GM19035 (cell line): Measurements from ENCODE around the gene GGT5.
"Not testable (repeated sequence)": the region's sequence is repeated elsewhere in the genome, so short reads cannot be mapped to it uniquely, and the experiment has no call there.

Source experiments
- ATAC-seq: cut with Tn5 transposase; IDR thresholded peaks from one replicate; pipeline ENCODE4 v1.9.1; 2021; ENCODE audit not compliant: unreplicated experiment

GGT5 gene

DNA sequence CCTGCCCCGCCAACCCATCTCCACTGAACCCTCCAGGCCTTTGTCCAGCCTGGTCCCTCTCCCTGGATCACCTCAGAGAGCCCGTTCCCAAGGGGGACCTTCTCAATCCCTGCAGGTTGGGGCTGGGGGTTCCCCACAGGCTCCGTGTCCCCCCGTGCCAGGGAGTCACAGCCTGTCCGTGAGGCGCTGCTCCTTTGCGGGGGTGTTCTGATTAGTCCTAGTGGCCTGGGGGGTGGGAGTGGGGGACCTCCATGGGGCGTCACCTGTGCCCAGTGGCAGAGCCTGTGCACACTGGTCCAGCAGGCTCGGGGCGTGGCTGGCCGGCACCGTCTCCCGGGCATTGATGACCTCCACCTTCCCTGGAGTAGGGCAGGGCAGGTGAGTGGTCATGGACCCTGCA is 11.6 kb downstream of the GGT5 start:
- no peak for ATAC-seq

DNA sequence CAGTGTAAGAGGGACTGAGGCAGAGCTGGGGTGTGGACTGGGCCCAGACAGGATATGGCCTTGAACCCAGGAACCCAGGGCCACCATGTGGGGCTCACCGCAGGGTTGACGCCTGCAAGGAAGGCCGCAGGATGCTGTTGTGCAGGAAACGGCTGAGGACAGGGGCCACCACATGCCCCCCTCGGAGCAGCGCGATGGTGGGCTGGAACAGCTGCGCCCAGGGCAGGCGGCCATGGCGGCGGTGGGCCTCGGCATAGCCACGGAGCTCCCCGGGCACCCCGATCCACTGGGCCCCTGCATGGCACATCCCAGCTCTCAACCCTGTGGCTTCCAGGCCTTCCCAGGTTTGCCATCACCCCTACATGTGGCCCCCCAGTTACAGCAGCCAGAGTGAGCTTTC is 12.2 kb downstream of the GGT5 start:
- ATAC-seq = no peak

GRCh38 chr22:24232124-24232523 is 12.8 kb downstream of the GGT5 start:
- ATAC-seq = no peak

DNA sequence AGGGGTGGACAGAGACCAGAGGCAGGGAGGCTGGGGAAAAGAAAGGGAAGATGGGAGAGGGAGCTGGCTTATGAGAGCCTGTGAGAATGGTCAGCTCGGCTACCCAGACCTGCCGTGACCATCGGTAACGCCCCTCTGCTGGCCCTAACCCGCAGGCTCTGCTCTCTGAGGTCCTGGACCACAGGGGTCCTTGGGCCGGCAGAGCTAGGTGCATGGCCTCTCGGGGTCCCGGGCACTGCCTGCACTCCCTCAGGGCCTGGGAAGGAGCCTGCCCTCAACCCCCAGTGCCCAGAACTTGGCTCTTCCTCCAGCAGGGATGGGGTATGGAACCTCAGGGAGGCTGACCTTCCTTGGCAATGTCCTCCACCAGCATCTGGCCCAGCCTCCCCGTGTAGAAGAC is 13.2 kb downstream of the GGT5 start:
- no peak for ATAC-seq

DNA sequence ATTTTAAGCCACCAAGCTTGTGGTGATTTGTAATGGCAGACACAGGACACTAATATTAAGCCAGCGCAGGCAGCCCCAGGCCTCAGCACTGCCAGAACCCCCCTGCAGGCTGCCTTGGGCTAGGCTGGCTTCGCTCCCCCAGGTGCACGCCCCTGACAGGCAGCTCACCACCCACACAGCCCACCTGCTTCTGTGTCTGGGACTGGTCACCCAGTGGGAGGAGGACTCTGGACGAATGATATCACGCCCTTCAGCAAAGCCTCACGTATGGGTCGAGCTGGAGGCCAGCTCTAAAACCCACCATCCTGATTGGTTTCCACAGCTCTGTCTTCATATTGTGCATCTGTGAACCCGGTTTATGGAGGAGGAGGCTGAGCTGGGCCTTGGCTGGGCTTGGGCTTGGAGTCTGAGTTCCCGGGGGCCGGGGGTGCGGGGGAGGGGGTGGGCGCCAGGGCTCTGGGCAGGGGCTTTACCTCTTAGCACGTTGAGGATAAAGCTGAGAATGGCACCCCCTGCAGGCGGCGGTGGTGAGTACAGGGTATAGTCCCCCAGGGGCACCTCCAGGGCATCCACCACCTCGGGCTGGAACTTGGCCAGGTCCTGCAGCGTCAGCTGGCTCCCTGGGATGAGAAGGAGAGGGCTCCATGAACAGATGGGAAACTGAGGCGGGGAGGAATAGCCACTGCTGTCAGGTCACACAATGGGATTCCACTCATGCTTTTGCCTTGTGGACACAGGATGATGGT is 13.8 kb downstream of the GGT5 start:
- ATAC-seq = no peak

DNA sequence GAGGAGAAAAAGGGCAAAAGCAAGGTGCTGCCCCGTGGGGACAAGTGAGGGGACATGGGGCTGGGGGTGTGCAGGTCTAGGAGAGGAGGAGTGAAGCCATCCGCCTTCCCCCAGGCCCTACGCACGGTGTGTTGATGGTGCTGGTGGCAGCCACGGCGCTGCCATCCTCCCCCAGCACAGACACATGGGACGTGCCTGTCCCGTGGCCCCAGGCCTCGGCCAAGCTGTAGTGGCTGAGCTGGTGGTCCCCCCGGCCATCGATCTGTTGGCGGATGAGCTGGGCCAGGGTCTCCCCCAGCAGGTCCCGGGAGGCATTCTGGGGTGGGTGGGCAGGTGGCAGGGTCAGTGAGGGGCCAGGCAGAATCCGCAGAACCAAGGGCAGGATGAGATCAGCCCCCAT is 18.9 kb downstream of the GGT5 start:
- no peak for ATAC-seq

- no peak for ATAC-seq
These were observed 19.8 kb downstream of the GGT5 start for GRCh38 chr22:24225044-24225601.

DNA sequence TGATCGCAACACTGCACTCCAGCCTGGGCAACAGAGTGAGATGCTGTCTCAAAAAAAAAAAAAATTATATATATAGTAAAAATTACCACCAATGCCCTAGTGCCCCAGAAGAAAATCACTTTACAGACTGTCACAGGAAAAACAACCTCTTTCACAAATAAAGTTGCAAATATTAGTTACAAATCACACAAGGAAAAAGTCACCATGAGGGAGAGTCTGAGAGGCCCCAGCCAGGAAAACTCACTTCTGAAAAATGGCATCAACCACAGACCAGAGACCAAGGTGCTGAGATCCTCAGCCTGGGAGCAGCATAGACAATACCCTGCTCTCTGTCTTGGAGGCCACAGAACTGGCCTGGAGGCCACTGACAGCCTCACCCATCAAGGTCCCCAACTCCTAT is 20.4 kb downstream of the GGT5 start:
- ATAC-seq = no peak

DNA sequence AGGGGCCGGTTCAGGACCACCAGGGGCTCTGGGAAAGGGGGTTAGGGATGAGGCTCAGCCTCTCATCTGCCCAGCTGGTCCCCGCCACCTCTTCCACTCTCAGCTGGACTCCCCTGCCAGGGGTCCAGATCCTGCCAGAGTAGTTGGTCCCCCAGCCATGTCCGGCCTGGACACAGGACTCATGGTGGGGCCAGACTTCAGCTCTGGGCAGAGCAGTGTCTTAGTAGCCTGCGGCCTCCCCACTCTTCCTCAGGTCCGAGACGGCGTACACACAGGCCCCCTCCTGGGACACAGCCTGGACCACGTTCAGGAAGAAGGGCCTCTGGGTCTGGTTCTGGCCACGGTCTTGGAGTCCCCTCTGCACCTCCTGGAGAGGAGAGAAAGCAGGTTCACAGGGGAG is 25.1 kb downstream of the GGT5 start:
- ATAC-seq = no peak

DNA sequence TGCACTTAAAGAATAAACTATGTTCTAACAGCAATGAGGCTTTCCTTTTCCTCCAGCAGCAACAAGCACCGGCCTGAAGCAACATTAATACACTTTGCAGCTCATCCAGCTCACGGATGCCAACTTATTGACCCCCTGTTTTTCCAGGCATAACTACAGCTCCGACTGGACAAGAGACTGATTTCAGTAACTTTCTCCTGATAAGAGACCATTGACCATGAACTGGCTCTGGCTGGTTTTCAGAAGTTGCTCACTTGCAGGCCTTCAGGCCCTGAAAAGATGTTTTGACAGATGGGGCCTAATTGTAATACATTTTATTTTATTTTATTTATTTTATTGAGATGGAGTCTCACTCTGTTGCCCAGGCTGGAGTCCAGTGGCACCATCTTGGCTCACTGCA is 27.5 kb downstream of the GGT5 start:
- no peak for ATAC-seq

DNA sequence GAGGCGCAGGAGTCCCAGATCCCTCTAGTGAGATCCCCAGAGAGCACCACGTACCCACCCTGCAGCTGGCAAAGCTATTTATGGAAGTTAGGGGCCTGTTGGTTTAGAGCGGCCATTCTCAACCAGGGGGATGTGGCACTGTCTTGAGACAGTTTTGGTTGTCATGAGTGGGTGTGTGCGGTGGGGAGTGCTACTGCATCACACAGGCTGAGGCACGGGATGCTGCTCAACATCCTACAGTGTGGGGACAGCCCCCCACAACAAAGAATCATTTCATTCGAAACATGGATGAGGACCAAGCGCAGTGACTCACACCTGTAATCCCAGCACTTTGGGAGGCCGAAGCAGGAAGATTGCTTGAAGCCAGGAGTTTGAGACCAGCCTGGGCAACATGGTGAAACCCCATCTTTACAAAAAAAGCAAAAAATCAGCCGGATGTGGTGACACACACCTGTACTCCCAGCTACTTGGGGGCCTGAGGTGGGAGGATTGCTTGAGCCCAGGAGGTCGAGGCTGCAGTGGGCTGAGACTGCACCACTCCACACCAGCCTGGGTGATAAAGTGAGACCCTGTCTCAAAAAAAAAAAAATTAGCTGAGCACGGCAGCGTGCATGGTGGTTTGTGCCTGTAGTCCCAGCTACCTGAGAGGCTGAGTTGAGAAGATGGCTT is 28.2 kb downstream of the GGT5 start:
- ATAC-seq = no peak

- ATAC-seq = no peak
These were observed 30.2 kb downstream of the GGT5 start for GRCh38 chr22:24214467-24215285.

DNA sequence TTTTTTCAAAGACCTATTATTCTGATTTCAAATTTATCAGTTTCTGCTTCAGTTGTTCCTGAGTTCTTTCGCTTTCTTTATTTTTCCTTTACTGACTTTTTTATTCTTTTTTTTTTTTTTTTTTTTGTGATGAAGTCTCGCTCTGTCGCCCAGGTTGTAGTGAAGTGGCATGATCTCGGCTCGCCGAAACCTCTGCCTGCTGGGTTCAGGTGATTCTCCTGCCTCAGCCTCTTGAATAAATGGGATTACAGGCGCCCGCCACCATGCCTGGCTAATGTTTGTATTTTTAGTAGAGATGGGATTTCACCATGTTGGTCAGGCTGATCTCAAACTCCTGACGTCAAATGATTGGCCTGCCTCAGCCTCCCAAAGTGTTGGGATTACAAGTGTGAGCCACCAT is 31.8 kb downstream of the GGT5 start:
- not testable (repeated sequence) for ATAC-seq

GRCh38 chr22:24211716-24212115 is 33.2 kb downstream of the GGT5 start:
- not testable (repeated sequence) for ATAC-seq

GRCh38 chr22:24210409-24210808 is 34.5 kb downstream of the GGT5 start:
- not testable (repeated sequence) for ATAC-seq

DNA sequence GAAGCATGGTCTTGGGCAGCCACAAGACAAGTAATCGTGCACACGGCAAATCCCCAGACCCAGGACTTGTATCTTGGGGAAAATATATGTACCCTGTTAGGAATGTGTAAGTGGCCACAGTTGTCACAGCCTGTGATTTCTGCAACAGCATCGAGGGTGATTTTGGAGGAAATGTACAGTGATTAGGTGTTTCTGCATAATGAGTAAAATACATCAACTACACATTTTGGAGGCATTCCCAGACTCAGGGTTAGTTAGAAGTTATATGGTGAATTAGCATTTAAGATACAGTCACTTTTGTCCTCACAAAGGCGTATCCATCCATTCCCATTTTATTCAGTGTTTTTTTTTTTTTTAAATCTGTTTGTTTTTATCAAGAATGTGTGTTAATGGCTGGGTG is 35.2 kb downstream of the GGT5 start:
- ATAC-seq = no peak

DNA sequence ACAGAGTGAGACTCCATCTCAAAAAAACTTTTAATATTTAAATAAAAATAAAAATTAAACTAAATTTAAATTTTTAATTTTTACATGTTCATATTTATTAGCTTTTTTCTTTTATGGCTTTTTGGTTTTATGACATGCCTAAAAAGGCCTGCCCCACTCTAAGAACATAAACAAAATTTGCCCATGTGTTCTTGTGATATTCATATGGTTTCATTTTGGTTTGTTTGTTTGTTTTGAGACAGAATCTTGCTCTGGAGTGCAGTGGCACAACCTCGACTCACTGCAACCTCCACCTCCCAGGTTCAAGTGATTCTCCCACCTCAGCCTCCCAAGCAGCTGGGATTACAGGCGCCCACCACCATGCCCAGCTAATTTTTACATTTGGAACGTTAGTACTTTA is 35.9 kb downstream of the GGT5 start:
- no peak for ATAC-seq

GRCh38 chr22:24208012-24208749 is 36.7 kb downstream of the GGT5 start:
- no peak for ATAC-seq

GRCh38 chr22:24207264-24208011 is 37.4 kb downstream of the GGT5 start:
- no peak for ATAC-seq
